Kidney epithelial cell (primary cell): Measurements from ENCODE around the gene DHRSX. TPM values are rescaled to one million over a fixed set of nuclear protein-coding genes. Genes with fewer than 3 reads are reported as not detected.

Experiments used
- DNase-seq: peaks from one replicate; pipeline ENCODE4 v3.0.0-alpha.2; 2010; ENCODE audit warnings: low read depth
- H3K27me3 ChIP-seq: 2 replicates; pipeline ENCODE4 v1.6.0; 2011; ENCODE audit warnings: low read length; ENCODE audit not compliant: control insufficient read depth, insufficient read depth
- H3K36me3 ChIP-seq: 2 replicates; pipeline ENCODE4 v1.5.1; 2011; ENCODE audit warnings: low read length; ENCODE audit not compliant: control insufficient read depth, insufficient read depth
- H3K4me3 ChIP-seq: 2 replicates; pipeline ENCODE4 v1.5.1; 2011; ENCODE audit warnings: low read depth, mild to moderate bottlenecking, control low read depth, low read length
- CTCF ChIP-seq: IDR thresholded peaks from 2 replicates; pipeline ENCODE4 v1.5.1; 2011; ENCODE audit warnings: mild to moderate bottlenecking, moderate library complexity, low read length, control low read depth, inconsistent platforms; ENCODE audit not compliant: insufficient read depth, poor library complexity, severe bottlenecking
- total RNA-seq: library from RNA; depleted of rRNA; stranded (reverse); fragments of >200 nt; gene quantifications from 2 replicates; pipeline ENCODE4 v1.2.3, GENCODE V29; 2015

The DHRSX gene
- total RNA-seq, 1 donor from 2014 or later, result 31.2 TPM

GRCh38 chrX:2185341-2186082 lies 315.3 kb downstream of the DHRSX start:
- no peak for DNase-seq
- no peak for TF ChIP-seq CTCF
- Histone ChIP-seq H3K36me3 (no peaks in the 10 kb centered on the region), H3K27me3 (no peaks in the 10 kb centered on the region), H3K4me3 (no peak overlapping the region)

DNA sequence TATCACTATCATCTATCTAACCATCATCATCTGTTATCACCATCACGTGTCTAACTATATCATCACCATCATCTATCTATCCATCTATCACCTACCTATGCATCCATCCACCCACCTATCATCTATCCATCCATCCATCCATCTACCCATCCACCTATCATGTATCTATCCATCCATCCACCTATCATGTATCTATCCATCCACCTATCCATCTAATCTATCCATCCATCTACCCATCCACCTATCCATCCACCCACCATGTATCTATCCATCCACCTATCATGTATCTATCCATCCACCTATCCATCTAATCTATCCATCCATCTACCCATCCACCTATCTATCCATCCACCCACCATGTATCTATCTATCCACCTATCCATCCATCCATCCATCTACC lies 316.7 kb downstream of the DHRSX start:
- Histone ChIP-seq H3K27me3 (no peaks in the 10 kb centered on the region), H3K36me3 (no peaks in the 10 kb centered on the region), H3K4me3 (no peak overlapping the region)
- DNase-seq, result no peak
- TF ChIP-seq CTCF, result no peak

DNA sequence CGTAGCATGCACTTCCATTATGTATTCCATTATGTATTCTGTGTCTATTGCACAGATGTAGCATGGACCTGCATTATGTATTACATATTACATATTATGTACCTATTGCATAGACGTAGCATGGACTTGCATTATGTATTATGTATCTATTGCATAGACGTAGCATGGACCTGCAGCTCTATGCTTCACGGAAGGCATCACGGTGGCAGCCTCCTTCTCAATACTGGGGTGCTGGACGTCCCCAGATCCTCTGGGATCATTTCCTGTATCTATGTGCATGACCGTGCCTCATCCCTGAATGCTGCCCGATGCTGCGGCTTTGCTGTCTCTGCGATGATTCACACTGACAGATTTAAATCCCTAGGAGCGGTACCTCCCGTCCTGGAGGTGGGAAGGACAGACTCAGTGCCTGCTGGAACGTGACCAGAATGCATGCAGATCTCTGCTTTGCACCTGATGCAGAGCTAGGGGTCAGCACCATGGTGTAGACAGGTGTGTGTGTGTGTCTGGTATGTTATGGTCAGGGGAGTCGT lies 317.5 kb downstream of the DHRSX start:
- no peak overlapping the region for H3K4me3 ChIP-seq
- H3K27me3 ChIP-seq, result no peaks in the 10 kb centered on the region
- TF ChIP-seq CTCF, result no peak
- H3K36me3 ChIP-seq, result no peaks in the 10 kb centered on the region
- DNase-seq, result no peak

DNA sequence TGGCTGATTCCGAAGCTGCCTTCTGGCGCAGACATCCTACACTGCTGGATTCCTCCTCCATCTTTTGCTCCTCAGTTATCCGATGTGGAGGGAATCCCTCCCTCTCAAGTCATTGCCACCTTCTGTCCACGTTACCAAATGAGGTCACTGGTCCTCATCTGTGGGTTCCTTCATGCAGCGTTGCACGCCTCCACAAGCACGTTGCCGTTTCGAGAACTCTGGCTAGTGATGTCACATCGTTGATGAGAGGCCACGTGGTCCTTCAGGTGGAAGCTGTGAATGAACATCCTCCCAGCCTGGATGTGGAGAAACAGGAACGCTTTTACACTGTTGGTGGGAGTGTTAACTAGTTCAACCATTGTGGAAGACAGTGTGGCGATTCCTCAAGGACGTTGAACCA lies 323.2 kb downstream of the DHRSX start:
- no peak overlapping the region for H3K4me3 ChIP-seq
- no peak for DNase-seq
- no peak for TF ChIP-seq CTCF
- H3K36me3 ChIP-seq, result no peaks in the 10 kb centered on the region
- no peaks in the 10 kb centered on the region for H3K27me3 ChIP-seq

DNA sequence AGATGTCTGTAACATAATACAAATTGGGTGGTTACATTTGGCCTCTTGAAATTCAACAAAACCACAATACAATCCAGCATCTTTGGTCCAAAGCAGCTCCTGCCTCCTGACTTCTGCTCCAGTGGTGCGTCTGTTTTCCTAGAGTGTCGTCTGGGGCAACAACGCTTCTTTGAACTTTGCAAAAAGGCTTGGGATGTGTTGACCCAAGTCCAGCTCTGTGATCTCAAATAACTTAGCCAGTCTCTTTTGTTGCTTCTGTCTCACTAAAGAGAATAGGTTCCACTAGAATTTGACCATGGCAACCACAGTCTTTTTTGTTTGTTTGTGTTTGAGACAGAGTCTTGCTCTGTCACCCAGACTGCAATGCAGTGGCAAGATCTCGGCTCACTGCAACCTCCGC lies 324.0 kb downstream of the DHRSX start:
- Histone ChIP-seq H3K4me3 (no peak overlapping the region), H3K36me3 (no peaks in the 10 kb centered on the region), H3K27me3 (no peaks in the 10 kb centered on the region)
- TF ChIP-seq CTCF, result no peak
- no peak for DNase-seq

DNA sequence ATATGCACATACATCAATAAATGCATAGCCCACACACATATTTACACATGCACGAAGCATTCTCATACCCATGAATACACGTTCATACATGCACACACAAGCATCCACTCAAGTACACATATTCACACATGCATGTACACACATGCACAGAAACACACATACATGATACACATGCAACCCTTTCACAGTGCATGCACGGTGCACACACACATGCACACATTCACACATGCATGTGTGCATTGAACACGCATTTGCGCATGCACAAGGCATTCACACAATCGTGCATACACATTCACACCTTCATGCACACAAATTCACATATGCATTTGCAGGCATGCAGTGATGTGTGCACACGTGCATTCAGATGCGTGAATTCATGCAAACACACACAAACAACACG lies 324.5 kb downstream of the DHRSX start:
- no peak for TF ChIP-seq CTCF
- H3K4me3 ChIP-seq, result no peak overlapping the region
- H3K27me3 ChIP-seq, result no peaks in the 10 kb centered on the region
- no peak for DNase-seq
- H3K36me3 ChIP-seq, result no peaks in the 10 kb centered on the region
